D721Med (cell line): ENCODE data around the gene LPP.

ENCODE experiments used
- DNase-seq: peaks from one replicate; pipeline ENCODE4 v3.0.0; 2011; ENCODE audit warnings: low spot score; ENCODE audit not compliant: insufficient read length
- FAIRE-seq: peaks from 2 replicates; lab custom pipeline; 2011; peaks lifted over from hg19 to GRCh38; lab: Jason Lieb, UNC
- TF ChIP-seq, protein P1 (sequence below): IDR thresholded peaks from 2 replicates; pipeline ENCODE4 v1.5.1; 2012; ENCODE audit warnings: mild to moderate bottlenecking, control low read depth; ENCODE audit not compliant: insufficient read depth; ENCODE audit errors: missing control alignments

The LPP gene

DNA sequence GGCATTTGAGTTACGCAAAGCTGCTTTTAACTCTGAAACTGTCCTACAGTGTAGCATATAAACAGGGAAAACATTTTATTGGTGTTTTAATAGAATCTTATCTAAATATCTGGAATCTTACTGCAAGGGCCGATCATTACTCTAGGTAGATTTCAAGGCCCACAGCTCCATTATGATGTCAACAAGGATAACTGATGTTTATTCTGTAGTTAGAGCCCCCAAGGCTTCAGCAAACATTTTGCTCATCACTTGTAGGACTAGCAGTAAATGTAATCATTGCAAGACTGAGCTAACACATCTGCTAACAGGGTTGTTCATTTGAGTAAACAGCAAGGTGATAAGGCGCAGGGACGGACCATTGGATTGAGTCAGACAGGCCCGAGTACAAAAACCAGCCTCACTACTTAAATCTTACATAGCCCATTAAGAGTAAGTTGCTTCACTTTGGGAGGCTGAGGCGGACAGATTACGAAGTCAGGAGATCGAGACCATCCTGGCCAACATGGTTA lies 685.3 kb downstream of the LPP start:
- TF ChIP-seq, protein P1, sequence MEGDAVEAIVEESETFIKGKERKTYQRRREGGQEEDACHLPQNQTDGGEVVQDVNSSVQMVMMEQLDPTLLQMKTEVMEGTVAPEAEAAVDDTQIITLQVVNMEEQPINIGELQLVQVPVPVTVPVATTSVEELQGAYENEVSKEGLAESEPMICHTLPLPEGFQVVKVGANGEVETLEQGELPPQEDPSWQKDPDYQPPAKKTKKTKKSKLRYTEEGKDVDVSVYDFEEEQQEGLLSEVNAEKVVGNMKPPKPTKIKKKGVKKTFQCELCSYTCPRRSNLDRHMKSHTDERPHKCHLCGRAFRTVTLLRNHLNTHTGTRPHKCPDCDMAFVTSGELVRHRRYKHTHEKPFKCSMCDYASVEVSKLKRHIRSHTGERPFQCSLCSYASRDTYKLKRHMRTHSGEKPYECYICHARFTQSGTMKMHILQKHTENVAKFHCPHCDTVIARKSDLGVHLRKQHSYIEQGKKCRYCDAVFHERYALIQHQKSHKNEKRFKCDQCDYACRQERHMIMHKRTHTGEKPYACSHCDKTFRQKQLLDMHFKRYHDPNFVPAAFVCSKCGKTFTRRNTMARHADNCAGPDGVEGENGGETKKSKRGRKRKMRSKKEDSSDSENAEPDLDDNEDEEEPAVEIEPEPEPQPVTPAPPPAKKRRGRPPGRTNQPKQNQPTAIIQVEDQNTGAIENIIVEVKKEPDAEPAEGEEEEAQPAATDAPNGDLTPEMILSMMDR = no peak
- FAIRE-seq (no peak), DNase-seq (no peak)

DNA sequence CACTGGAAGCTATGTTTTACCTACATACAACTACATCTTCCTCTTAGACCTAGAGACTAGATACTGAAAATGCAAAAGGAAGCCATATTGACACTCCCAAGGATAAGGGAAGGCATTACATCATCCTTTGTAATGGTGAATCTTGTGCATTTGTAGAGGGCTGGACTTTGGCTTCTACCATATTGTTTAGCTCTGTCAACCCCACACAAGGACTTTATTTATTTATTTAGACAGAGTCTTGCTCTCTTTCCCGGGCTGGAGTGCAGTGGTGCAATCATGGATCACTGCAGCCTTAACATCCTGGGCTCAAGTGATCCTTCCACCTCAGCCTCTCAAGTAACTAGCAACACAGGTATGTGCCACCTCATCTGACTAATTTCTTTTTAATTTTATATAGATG lies 686.3 kb downstream of the LPP start:
- no peak for FAIRE-seq
- no peak for DNase-seq
- TF ChIP-seq, protein P1 = no peak

DNA sequence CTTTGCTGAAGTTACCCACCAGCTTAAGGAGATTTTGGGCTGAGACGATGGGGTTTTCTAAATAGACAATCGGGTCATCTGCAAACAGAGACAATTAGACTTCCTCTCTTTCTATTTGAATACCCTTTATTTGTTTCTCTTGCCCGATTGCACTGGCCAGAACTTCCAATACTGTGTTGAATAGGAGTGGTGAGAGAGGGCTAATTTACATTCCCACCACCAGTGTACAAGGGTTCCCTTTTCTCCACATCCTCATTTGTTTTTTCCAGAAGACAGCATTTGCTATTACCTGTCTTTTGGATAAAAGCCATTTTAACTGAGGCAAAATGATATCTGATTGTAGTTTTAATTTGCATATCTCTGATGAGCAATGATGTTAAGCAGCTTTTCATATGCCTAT lies 687.9 kb downstream of the LPP start:
- TF ChIP-seq, protein P1 = no peak
- DNase-seq (no peak), FAIRE-seq (no peak)

DNA sequence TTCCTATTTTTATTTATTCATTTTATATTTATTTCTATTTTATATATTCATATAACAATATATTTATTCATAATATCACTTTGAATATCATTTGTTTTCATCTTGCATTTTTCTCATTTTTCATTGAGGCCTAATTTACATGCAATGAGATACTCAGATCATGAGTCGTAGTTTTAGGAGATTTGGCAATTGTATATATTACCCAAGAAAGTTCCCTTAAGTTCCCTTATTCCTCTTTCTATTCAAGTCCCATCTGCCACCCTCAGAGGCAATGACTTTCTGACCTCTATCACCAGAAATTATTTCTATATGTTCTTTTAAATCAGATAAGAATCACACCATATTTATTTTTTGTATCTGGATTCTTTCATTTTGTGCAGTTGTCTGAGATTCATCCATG lies 688.7 kb downstream of the LPP start:
- TF ChIP-seq, protein P1 = no peak
- FAIRE-seq = no peak
- no peak for DNase-seq

DNA sequence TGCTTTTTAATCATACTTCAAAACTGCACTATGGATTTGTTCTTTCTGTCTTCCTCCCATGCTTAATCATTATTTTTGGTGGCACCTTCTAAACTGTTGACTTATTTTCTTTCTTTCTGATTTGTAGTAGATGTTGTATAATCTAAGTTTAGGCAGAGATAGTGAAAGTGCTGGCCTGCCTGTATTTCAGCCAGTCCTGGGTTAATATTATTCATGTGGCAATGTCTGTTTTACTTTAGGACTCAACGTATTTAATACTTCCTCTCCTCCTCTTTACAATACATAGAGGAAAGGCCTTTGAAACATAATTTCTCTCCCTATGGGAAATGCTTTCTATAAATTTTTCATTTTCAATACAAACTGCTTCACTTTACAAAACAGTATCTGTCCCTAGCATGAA lies 690.1 kb downstream of the LPP start:
- TF ChIP-seq, protein P1 = no peak
- FAIRE-seq (no peak), DNase-seq (no peak)

DNA sequence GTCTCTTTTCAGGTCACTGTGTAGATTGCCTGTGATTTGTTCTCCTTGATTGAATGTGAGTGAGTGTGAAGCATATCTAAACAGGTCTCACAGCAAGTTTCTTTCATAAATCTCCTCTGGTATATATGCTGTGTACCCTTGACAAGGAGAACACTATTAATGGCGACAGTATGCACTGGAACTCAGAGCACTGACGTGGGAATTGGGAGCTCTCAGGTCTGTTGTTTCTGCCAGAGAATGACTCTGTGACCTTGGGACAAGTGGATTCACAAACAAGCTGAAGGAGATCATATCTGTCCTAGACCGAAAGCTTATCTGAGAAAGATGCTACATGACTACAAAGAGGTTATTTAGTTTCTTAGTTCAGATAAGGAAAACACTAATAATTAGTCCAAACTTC lies 691.6 kb downstream of the LPP start:
- DNase-seq (no peak), FAIRE-seq (no peak)
- TF ChIP-seq, protein P1 = no peak

DNA sequence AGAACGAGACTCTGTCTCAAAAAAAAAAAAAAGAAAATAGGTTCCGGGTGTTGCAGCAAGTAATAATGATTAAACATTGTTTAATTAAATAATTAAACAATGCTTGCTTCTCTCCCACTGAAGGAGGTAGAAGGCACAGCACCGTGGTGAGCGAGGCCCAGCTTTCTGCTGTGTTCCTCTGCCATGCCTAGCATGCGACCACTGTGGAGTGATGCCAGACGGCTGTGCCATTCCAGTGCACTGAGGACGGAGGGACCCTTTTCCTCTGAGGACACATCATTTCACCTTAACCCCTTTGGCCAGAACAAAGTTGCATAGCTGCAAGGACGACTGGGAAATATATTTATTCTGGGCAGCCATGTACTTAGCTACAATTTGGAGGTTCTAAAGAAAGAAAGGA lies 695.0 kb downstream of the LPP start:
- FAIRE-seq = no peak
- TF ChIP-seq, protein P1 = no peak

More for the DNA sequence above, 695.0 kb downstream of the LPP start:
- no peak for DNase-seq
